Measurements from ENCODE around the gene SAMM50.
"Not testable (repeated sequence)": the region's sequence is repeated elsewhere in the genome, so short reads cannot be mapped to it uniquely, and the experiment has no call there.

The SAMM50 gene

DNA sequence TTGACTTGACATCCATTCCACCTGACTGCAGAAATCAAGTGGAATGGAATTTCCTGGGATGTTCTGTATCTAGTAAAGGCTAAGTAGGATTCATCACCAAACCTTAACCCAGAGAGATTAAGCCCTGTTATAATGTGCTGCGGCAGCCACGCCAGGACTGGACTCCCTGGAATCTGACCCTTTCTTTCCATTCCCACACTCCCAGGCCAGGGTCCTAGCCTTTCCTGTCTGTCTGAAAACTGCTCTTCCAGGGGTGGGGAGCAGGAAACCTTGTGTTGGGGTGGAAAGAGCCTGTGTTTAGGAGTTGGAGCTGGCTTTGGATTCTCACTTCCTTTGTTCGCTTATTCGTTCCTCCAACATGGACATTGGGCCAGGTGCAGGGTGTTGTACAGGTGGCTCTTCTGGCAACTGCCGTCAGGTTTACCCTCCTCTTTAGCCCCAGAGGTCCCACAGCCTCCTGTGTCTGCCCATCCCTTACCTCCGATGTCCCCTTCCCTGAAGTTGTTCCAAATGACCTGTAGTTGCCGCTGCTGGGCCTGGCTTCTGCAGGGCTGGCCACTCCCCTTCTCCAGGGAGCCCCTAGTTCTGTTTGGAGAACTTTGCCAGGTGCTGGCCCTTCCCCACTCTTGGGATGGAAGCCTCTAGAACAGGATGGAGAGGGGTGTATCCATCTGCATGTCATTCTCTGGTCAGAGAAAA is 48.3 kb downstream of the SAMM50 start:
- Histone ChIP-seq H3K36me3 (ENCODE audit: insufficient read depth, low read length) (peaks cover 21% of the 10 kb centered on the region), H3K27me3 (ENCODE audit: insufficient read depth, low read length) (no peaks in the 10 kb centered on the region), H3K4me3 (ENCODE audit: low read length) (no peak overlapping the region), H3K9me3 (ENCODE audit: low read length) (peaks cover 6% of the 10 kb centered on the region), H3K4me1 (ENCODE audit: insufficient read depth, low read length) (no peaks in the 10 kb centered on the region), H2AFZ (ENCODE audit: low read depth, low read length) (no peak overlapping the region)

DNA sequence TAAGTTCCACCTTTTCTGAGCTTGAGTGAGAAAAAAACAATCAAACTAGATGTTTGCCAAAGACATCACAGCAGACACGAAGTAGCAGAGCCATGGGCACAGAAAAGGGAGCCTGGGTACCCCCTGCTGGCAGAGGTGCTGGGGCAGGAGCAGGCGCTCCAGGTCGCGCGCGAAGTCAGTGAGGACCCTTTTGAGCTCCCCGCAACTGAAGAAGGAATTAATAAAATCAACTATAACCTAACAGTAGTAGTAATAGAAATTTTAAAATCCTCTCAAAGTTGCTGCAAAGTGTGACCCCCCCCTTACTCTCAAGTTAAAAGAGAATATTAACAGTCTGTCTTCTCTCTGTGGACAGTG is 48.8 kb downstream of the SAMM50 start:
- H3K36me3 ChIP-seq (ENCODE audit: insufficient read depth, low read length), result peaks cover 16% of the 10 kb centered on the region
- H3K27me3 ChIP-seq (ENCODE audit: insufficient read depth, low read length), result no peaks in the 10 kb centered on the region
- no peaks in the 10 kb centered on the region for H3K4me1 ChIP-seq (ENCODE audit: insufficient read depth, low read length)
- H3K4me3 ChIP-seq (ENCODE audit: low read length), result no peak overlapping the region
- no peak overlapping the region for H2AFZ ChIP-seq (ENCODE audit: low read depth, low read length)
- peaks cover 6% of the 10 kb centered on the region for H3K9me3 ChIP-seq (ENCODE audit: low read length)

DNA sequence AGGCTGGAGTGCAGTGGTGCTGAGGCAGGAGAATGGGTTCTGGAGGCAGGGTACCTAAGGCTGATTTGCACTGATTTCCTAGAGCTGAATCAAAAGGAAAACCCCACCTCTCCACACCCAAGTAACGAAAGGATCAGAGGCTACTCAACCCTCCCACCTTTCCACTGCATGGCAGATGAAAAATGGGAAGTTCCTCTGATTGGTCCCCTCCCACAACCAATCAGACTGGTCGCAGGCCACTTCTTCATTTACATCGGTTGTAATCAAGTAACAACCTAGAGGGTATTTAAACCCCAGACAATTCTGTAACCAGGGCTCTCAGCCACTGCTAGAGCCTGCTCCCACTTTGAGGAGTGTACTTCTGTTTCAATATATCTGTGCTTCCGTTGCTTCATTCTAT is 50.3 kb downstream of the SAMM50 start:
- no peaks in the 10 kb centered on the region for H3K4me1 ChIP-seq (ENCODE audit: insufficient read depth, low read length)
- H2AFZ ChIP-seq (ENCODE audit: low read depth, low read length), result no peak overlapping the region
- no peaks in the 10 kb centered on the region for H3K27me3 ChIP-seq (ENCODE audit: insufficient read depth, low read length)
- no peak overlapping the region for H3K4me3 ChIP-seq (ENCODE audit: low read length)
- H3K9me3 ChIP-seq (ENCODE audit: low read length), result peaks cover 6% of the 10 kb centered on the region
- peaks cover 6% of the 10 kb centered on the region for H3K36me3 ChIP-seq (ENCODE audit: insufficient read depth, low read length)

DNA sequence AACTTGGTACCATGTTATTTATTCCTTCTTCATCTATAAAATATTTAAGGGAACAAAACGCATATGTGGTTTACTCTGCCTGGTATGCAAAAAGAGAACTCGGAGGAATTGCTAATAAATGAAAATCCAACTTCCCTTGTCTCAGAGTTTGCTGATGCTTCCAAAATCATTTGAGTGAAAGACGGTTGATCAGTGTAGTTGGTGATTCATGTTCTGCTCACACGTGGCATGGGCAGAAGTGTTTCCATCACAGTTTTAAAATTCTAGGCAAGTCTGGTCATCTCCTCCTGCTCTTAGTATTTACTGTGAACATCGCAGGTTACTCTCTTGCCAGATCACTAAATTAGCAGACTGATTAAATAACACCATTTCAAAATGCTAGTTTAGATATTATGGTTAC is 56.9 kb downstream of the SAMM50 start:
- Histone ChIP-seq H3K4me3 (ENCODE audit: low read length) (no peak overlapping the region), H2AFZ (ENCODE audit: low read depth, low read length) (no peak overlapping the region), H3K4me1 (ENCODE audit: insufficient read depth, low read length) (peaks cover 9% of the 10 kb centered on the region), H3K27me3 (ENCODE audit: insufficient read depth, low read length) (no peaks in the 10 kb centered on the region), H3K9me3 (ENCODE audit: low read length) (no peaks in the 10 kb centered on the region), H3K36me3 (ENCODE audit: insufficient read depth, low read length) (no peaks in the 10 kb centered on the region)

DNA sequence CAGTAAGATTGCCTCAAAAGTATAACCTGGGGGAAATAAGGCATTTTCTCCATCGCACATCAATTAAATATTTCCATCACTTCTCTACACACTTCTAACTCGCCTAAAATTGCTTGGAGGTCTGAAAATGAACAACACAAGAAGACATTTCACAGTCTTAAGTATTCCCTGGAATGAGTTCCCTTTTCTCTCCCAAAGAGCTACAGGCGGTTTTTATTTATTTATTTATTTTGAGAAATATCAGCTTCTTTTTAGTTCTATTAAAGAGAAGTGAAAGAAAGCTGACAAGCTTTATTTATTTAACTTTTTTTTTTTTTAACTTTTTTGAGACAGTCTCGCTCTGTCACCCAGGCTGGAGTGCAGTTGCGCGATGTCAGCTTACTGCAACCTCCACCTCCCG is 57.3 kb downstream of the SAMM50 start:
- H2AFZ ChIP-seq (ENCODE audit: low read depth, low read length), result no peak overlapping the region
- no peaks in the 10 kb centered on the region for H3K36me3 ChIP-seq (ENCODE audit: insufficient read depth, low read length)
- H3K4me1 ChIP-seq (ENCODE audit: insufficient read depth, low read length), result peaks cover 9% of the 10 kb centered on the region
- no peaks in the 10 kb centered on the region for H3K9me3 ChIP-seq (ENCODE audit: low read length)
- no peaks in the 10 kb centered on the region for H3K27me3 ChIP-seq (ENCODE audit: insufficient read depth, low read length)
- no peak overlapping the region for H3K4me3 ChIP-seq (ENCODE audit: low read length)

DNA sequence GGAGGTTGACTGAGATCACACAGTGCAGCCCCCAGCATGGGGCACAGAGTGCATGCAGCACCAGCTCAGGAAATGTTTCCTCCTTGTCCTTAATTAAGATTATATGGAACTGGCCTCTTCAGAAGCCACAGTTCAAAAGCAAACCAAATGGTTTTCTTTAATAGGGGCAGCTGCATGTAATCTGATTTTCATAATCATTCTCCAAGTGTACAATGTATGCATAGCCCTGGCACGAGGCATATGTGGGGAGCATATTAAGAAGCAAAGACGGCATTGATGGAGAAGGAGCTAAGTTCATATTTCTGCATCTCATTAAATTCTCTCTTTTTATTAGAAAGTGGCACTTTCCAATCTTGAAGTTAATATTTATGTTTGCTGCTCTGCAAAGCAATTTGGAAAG is 59.0 kb downstream of the SAMM50 start:
- Histone ChIP-seq H3K36me3 (ENCODE audit: insufficient read depth, low read length) (no peaks in the 10 kb centered on the region), H3K4me3 (ENCODE audit: low read length) (no peak overlapping the region), H3K4me1 (ENCODE audit: insufficient read depth, low read length) (peaks cover 9% of the 10 kb centered on the region), H2AFZ (ENCODE audit: low read depth, low read length) (no peak overlapping the region), H3K27me3 (ENCODE audit: insufficient read depth, low read length) (no peaks in the 10 kb centered on the region), H3K9me3 (ENCODE audit: low read length) (no peaks in the 10 kb centered on the region)

DNA sequence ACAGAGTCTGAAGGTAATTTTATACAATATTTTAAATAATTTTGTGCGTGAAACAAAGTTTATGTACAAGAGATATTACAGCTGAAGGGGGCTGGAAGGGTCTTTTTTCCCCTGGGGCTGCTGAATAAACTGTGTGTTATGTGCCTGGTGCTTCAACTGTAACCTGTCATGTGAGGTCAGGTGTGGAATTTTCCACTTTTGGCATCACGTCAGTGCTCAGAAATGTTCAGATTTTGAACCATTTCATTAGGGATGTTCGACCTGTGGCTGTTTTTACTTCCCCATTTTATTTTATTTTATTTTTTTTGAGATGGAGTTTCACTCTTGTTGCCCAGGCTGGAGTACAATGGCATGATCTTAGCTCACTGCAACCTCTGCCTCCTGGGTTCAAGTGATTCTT is 61.3 kb downstream of the SAMM50 start:
- H2AFZ ChIP-seq (ENCODE audit: low read depth, low read length); H3K36me3 ChIP-seq (ENCODE audit: insufficient read depth, low read length); H3K27me3 ChIP-seq (ENCODE audit: insufficient read depth, low read length); H3K9me3 ChIP-seq (ENCODE audit: low read length); H3K4me3 ChIP-seq (ENCODE audit: low read length); H3K4me1 ChIP-seq (ENCODE audit: insufficient read depth, low read length): not testable (repeated sequence)

DNA sequence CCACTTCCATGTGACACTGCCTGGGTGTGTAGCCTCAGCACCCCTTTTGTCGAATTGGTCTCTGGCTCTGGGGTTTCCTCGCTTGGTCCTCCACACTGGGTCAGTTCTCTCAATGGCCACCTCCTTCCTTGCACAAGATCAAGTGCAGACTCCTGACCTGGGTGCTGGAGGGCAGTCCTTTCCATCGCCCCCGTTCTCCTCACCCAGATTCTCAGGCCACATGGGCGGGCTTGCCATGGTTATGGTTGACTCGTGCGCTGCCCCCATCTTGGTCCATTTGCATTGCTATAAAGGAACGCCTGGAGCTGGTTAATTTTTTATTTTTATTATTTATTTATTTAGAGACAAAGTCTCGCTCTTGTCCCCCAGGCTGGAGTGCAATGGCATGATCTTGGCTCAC is 63.4 kb downstream of the SAMM50 start:
- Histone ChIP-seq H3K9me3 (ENCODE audit: low read length) (no peaks in the 10 kb centered on the region), H3K4me3 (ENCODE audit: low read length) (no peak overlapping the region), H2AFZ (ENCODE audit: low read depth, low read length) (no peak overlapping the region), H3K4me1 (ENCODE audit: insufficient read depth, low read length) (peaks cover 9% of the 10 kb centered on the region), H3K27me3 (ENCODE audit: insufficient read depth, low read length) (no peaks in the 10 kb centered on the region), H3K36me3 (ENCODE audit: insufficient read depth, low read length) (no peaks in the 10 kb centered on the region)

DNA sequence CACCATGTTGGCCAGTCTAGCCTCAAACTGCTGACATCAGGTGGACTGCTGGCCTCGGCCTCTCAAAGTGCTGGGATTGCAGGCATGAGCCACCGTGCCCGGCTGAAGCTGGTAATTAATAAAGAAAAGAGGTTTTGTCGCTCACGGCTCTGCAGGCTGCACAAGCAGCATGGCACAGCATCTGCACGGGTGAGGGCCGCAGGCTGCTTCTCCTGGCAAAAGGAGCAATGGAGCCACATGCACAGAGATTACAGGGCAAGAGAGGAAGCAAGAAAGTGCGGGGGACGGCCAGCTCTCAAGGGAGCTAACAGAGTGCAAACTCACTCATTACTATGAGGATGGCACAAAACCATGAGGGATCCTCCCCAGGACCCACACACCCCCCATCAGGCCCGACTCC is 64.2 kb downstream of the SAMM50 start:
- no peaks in the 10 kb centered on the region for H3K36me3 ChIP-seq (ENCODE audit: insufficient read depth, low read length)
- H3K4me1 ChIP-seq (ENCODE audit: insufficient read depth, low read length), result peaks cover 3% of the 10 kb centered on the region
- no peaks in the 10 kb centered on the region for H3K27me3 ChIP-seq (ENCODE audit: insufficient read depth, low read length)
- no peaks in the 10 kb centered on the region for H3K9me3 ChIP-seq (ENCODE audit: low read length)
- H2AFZ ChIP-seq (ENCODE audit: low read depth, low read length), result no peak overlapping the region
- no peak overlapping the region for H3K4me3 ChIP-seq (ENCODE audit: low read length)

DNA sequence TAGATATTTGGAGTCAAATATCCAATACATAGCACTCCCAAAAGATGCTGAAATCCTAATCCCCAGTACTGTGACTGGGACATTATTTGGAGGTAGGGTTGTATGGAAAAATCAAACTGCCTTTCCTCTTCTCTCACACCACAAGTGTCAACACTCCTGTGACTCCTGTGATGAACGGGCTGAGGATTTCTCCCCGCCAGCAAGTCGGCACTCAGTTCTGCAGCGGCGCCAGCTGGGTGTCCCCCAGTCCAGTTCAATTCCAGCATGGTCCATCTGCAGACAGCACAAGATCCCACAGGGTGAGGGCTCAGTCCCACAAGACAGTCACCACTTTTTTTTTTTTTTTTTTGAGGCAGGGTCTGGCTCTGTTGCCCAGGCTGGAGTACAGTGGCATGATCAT is 64.6 kb downstream of the SAMM50 start:
- Histone ChIP-seq H3K27me3 (ENCODE audit: insufficient read depth, low read length) (no peaks in the 10 kb centered on the region), H3K4me3 (ENCODE audit: low read length) (no peak overlapping the region), H3K9me3 (ENCODE audit: low read length) (no peaks in the 10 kb centered on the region), H3K4me1 (ENCODE audit: insufficient read depth, low read length) (no peaks in the 10 kb centered on the region), H3K36me3 (ENCODE audit: insufficient read depth, low read length) (no peaks in the 10 kb centered on the region), H2AFZ (ENCODE audit: low read depth, low read length) (no peak overlapping the region)

DNA sequence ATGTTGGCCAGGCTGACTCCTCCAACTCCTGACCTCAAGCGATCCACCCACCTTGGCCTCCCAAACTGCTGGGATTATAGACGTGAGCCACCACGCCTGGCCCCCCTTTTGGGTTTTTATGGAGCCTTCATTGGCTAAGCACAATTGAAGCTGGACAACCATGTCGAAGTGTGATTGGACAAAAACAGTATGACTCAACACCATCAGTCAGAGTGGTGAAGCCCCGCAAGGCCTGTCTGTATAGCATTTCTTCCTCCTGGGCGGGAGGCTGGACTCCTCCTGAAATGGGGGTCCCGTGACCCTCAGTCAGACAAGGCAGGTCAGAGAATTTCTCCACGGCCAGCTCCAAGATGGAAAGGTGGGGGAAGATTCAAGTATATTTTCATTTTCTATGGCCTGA is 65.7 kb downstream of the SAMM50 start:
- H2AFZ ChIP-seq (ENCODE audit: low read depth, low read length), result no peak overlapping the region
- no peaks in the 10 kb centered on the region for H3K9me3 ChIP-seq (ENCODE audit: low read length)
- no peaks in the 10 kb centered on the region for H3K36me3 ChIP-seq (ENCODE audit: insufficient read depth, low read length)
- no peaks in the 10 kb centered on the region for H3K4me1 ChIP-seq (ENCODE audit: insufficient read depth, low read length)
- H3K4me3 ChIP-seq (ENCODE audit: low read length), result no peak overlapping the region
- H3K27me3 ChIP-seq (ENCODE audit: insufficient read depth, low read length), result no peaks in the 10 kb centered on the region

DNA sequence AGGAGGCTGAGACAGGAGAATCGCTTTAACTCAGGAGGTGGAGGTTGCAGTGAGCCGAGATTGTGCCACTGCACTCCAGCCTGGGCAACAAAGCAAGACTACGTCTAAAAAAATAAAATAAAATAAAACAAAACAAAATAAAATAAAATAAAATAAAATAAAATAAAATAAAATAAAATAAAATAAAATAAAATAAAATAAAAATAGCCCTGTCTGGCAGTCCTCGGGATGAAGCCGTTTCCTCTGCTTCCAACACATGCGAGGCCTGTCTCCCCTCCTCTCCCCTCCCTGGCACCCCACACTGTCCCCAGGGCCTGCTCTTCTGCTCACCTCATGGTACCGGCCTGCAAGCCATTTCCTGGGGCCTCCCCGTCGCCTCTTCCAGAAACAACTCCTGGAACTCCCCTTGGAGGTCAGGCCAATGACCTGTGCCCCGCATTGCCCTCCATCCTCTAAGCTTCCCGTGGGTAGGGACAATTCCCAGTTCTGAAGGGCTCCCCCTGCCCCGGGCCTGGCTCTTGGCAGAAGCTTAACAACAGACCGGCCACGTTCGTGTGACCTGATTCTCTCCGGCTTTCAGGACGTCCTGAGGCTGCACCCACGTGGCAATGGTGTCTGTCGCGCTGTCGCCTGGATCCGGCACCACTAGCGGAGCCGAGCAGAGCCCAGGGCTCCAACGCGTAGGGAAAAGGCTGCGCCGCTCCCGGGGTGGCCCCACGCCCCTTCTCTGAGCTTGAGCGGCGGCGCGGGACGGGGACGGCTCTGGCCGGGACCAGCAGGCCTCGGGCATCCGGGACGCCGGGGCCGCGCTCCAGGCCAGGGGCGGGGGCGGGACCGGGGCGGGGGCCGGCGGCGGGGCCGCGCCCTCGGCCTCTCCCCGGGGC is 68.4 kb downstream of the SAMM50 start:
- Histone ChIP-seq H2AFZ (ENCODE audit: low read depth, low read length) (no peak overlapping the region), H3K4me1 (ENCODE audit: insufficient read depth, low read length) (no peaks in the 10 kb centered on the region), H3K9me3 (ENCODE audit: low read length) (no peaks in the 10 kb centered on the region), H3K27me3 (ENCODE audit: insufficient read depth, low read length) (no peaks in the 10 kb centered on the region), H3K36me3 (ENCODE audit: insufficient read depth, low read length) (no peaks in the 10 kb centered on the region), H3K4me3 (ENCODE audit: low read length) (no peak overlapping the region)

DNA sequence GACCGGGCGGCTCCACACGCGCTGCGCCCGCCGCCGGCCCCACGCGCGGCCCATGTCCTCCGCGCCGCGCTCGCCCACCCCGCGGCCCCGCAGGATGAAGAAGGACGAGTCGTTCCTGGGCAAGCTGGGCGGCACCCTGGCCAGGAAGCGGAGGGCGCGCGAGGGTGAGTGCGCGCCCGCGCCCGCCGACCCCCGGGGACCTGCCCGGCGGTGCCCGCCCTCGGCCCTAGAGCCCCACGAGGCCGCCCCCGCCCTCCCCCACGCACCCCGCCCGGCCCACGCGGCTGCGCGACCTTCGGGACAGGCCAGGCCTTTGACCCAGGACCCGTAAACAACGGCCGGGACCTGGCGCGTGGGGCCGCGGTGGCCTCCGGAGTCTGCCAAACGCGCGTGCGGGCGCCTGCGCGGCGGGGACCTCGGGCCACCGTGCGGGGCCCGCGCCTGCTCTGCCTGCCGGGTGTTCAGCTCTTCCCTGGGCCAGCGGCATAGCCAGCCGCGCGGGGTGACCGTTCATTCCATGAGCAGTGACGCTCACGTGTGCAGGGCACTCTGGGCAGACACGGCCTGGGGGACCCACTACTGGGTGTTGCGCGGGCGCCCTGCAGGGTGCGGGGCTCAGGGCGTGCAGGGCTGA is 69.2 kb downstream of the SAMM50 start, which contains the start of gene PARVB:
TSS of gene PARVB (plus strand) at position 15 of the 634 bp plus-strand sequence. CDS start at position 53, 38 bp downstream.
- Histone ChIP-seq H3K27me3 (ENCODE audit: insufficient read depth, low read length) (no peaks in the 10 kb centered on the region), H3K9me3 (ENCODE audit: low read length) (no peaks in the 10 kb centered on the region), H3K4me1 (ENCODE audit: insufficient read depth, low read length) (no peaks in the 10 kb centered on the region), H3K4me3 (ENCODE audit: low read length) (no peak within 1 kb of the TSS), H3K36me3 (ENCODE audit: insufficient read depth, low read length) (no peaks in the 10 kb centered on the region), H2AFZ (ENCODE audit: low read depth, low read length) (no peak within 1 kb of the TSS)

All from neuron (in vitro differentiated cells).